Activated B cell treated with CpG ODN at 0.5 μM for 24 hours (primary cell): ENCODE data around the gene LPAR2. TPM values are rescaled to one million over a fixed set of nuclear protein-coding genes. Genes with fewer than 3 reads are reported as not detected.
"Not testable (repeated sequence)": the region's sequence is repeated elsewhere in the genome, so short reads cannot be mapped to it uniquely, and the experiment has no call there.

ENCODE experiments used
- ATAC-seq: fragments of 200-7000 bp; cut with Tn5 transposase; one replicate; pipeline ENCODE4 v1.10.0; 2021; ENCODE audit warnings: low read depth, mild to moderate bottlenecking, moderate library complexity
- CTCF ChIA-PET: fragments of 350-600 bp; sonication (Branson Sonifier 250); formaldehyde crosslinking; loops from one replicate; lab custom pipeline; 2021; ENCODE audit warnings: antibody characterized with exemption; lab: Charles Lee
- POLR2A ChIA-PET: fragments of 350-600 bp; sonication (Branson Sonifier 250); formaldehyde crosslinking; loops from one replicate; lab custom pipeline; 2021; ENCODE audit warnings: antibody characterized with exemption; lab: Charles Lee
- DNase-seq: peaks from one replicate; pipeline ENCODE4 v3.0.0; 2022
- H3K27ac Mint-ChIP-seq: one replicate; pipeline ENCODE4 v1.8.0; 2020; ENCODE audit warnings: mixed read lengths
- H3K27me3 Mint-ChIP-seq: one replicate; pipeline ENCODE4 v1.8.0; 2021; ENCODE audit warnings: mixed read lengths
- H3K36me3 Mint-ChIP-seq: one replicate; pipeline ENCODE4 v1.8.0; 2021; ENCODE audit warnings: low read depth, mixed read lengths
- H3K4me1 Mint-ChIP-seq: one replicate; pipeline ENCODE4 v1.8.0; 2021; ENCODE audit warnings: mixed read lengths
- H3K4me3 Mint-ChIP-seq: one replicate; pipeline ENCODE4 v1.8.0; 2020; ENCODE audit warnings: mild to moderate bottlenecking, mixed read lengths
- H3K9me3 Mint-ChIP-seq: one replicate; pipeline ENCODE4 v1.8.0; 2020; ENCODE audit warnings: mixed read lengths
- intact Hi-C: fragments of 100-400 bp; cut with micrococcal nuclease; formaldehyde crosslinking; loops from one replicate; pipeline ENCODE4 v1.15.1; 2024
- total RNA-seq: library from RNA; stranded (reverse); gene quantifications from 2 replicates; pipeline ENCODE4 v1.2.3, GENCODE V29; 2022
- TF ChIP-seq, protein P1 (sequence below): fragments of 200-600 bp; IDR thresholded peaks from one replicate; pipeline ENCODE4 v1.8.0; 2022; ENCODE audit warnings: antibody characterized with exemption, mild to moderate bottlenecking

The LPAR2 gene
- total RNA-seq, 1 donor from 2014 or later: 33.7 TPM

DNA sequence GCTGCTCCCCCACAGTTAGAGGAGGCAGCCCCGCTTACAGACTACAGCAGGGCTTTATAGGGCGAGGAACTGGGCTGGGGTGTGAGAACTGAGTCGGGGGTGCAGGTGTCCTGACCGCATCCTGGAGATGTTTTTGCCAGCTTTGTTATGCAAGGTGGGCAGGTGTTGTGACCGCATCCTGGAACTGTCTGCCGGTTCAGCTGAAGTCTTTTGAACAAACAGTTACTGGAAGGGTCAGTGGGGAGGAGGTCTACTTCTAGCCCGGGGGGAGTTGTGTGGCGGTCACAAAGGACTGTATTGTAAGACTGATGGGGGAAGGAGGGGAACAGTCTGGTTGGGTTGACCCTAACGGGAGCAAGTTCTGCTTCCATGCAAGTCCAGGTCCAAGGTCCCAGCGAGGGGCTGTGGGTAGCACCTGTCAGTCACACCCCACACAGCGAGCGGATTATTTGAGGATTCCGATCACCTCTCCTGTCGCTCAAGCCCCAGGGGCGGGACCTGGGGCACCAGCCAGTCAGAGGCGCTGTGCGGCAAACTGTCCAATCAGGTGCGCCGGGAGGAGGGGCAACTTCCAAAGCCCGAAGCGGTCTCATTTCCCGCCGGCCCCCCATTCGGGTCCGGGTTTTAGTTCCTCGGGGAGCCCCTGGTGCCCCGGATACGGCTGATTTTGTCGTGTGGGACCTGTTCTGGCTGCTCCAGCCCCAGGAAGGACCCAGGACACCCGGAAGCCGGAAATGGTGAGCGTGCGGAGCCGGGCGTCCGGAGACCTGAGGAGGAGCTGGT lies 40.4 kb upstream of the LPAR2 start, which contains the start of gene ZNF101:
Gene ZNF101 (plus strand): TSS at position 610 of the 783 bp plus-strand sequence. CDS start 125 bp downstream, at position 735.
- H3K27ac Mint-ChIP-seq: peak within 1 kb of the TSS; percentile 96
- POLR2A ChIA-PET: interaction anchor here (0.5 to 3.9 kb wide), 32 partner anchors 8 to 1901 kb away, joined by 3 to 26 read pairs (median 4); partner anchors contain the start of genes BORCS8, GMIP, LPAR2 and NDUFA13
- H3K4me3 Mint-ChIP-seq: peak within 1 kb of the TSS; percentile 94
- peaks cover 25% of the 10 kb centered on the region for H3K36me3 Mint-ChIP-seq
- DNase-seq (peak; percentile 88), ATAC-seq (peak; percentile 70)
- intact Hi-C loops: loop anchor here (1.0 to 10.0 kb wide), 5 partner anchors 65 to 604 kb away; partner anchors contain the start of genes SLC25A42, ZNF14, ZNF506 and ZNF93
- TF ChIP-seq, protein P1, sequence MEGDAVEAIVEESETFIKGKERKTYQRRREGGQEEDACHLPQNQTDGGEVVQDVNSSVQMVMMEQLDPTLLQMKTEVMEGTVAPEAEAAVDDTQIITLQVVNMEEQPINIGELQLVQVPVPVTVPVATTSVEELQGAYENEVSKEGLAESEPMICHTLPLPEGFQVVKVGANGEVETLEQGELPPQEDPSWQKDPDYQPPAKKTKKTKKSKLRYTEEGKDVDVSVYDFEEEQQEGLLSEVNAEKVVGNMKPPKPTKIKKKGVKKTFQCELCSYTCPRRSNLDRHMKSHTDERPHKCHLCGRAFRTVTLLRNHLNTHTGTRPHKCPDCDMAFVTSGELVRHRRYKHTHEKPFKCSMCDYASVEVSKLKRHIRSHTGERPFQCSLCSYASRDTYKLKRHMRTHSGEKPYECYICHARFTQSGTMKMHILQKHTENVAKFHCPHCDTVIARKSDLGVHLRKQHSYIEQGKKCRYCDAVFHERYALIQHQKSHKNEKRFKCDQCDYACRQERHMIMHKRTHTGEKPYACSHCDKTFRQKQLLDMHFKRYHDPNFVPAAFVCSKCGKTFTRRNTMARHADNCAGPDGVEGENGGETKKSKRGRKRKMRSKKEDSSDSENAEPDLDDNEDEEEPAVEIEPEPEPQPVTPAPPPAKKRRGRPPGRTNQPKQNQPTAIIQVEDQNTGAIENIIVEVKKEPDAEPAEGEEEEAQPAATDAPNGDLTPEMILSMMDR: no peak
- no peaks in the 10 kb centered on the region for H3K9me3 Mint-ChIP-seq
- CTCF ChIA-PET: interaction anchor here (1.1 to 1.5 kb wide), 2 partner anchors 25 to 136 kb away, joined by 4 read pairs; partner anchors contain the start of gene GMIP
- H3K4me1 Mint-ChIP-seq: peaks cover 45% of the 10 kb centered on the region
- no peaks in the 10 kb centered on the region for H3K27me3 Mint-ChIP-seq

DNA sequence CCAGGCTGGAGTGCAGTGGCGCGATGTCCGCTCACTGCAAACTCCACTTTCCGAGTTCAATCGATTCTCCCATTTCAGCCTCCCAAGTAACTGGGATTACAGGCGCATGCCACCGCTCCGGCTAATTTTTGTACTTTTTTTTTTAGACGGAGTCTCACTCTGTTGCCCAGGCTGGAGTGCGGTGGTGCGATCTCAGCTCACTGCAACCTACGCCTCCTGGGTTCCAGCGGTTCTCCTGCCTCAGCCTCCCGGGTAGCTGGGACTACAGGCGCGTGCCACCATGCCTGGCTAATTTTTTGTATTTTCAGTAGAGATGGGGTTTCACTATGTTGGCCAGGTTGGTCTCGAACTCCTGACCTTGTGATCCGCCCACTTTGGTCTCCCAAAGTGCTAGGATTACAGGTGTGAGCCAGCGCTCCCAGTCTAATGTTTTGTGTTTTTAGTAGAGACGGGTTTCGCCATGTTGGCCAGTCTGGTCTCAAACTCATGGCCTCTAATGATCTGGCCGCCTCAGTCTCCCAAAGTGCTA lies 37.5 kb upstream of the LPAR2 start:
- POLR2A ChIA-PET: interaction anchor here (0.5 to 3.4 kb wide), 6 partner anchors 67 to 1741 kb away, joined by 3 to 29 read pairs (median 5); partner anchors contain the start of gene ZNF506
- not testable (repeated sequence) for DNase-seq, H3K27me3 Mint-ChIP-seq, H3K4me3 Mint-ChIP-seq, ATAC-seq, H3K9me3 Mint-ChIP-seq
- intact Hi-C loops: loop anchor here (10.0 kb wide), 1 partner anchor 601 kb away; the partner anchor contains the start of gene SLC25A42
- peaks cover 58% of the 10 kb centered on the region for H3K4me1 Mint-ChIP-seq
- CTCF ChIA-PET: interaction anchor here (1.8 kb wide), 1 partner anchor 21 kb away, joined by 6 read pairs; the partner anchor contains the start of gene GMIP
- H3K36me3 Mint-ChIP-seq: peaks cover 21% of the 10 kb centered on the region
- H3K27ac Mint-ChIP-seq: peak overlapping the region; percentile 50

DNA sequence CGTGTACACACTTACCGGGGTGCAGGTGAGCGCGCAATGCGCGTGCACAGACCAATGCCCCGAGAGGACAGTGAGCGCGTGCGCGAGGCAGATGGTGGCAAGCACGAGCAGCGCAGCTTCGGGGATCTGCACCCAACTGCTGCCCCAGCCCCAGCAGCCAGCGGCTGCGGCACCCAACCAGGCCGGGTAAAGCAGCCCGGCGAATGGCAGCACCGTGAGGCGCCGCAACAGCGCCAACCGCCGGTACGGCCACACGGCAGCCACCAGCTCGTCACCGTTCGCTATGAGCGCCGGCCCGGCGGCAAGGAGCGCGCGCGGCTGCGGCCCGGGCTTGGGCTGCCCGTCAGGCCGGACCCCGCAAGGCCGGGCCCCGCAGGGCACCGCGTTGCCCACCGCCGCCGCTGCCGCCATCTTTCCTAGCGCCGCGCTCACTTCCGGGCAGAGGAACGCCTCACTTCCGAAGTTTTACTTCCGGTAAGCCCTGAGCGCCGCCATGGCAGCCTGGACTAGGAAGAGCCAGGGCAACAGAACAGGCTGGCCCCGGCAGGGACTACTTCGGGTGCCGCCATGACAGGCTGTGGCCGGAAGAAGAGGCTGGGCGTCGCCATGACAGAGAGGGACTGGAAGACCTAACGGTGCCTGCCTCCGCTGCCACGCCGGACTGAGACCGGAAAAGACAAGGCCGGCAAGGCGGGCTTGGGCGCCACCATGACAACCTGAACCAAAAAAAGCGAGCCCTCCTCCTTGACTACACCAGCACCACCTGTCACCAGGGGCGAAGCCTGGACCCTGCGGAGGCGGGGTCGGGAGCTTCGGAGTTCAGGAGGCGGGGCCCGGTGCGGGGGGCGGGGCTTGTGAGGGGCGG lies 35.5 kb upstream of the LPAR2 start, which contains the start of gene ATP13A1:
Gene ATP13A1 (minus strand): TSS at position 421 of the 865 bp plus-strand sequence. CDS start 10 bp downstream, at position 411.
- ChIA-PET CTCF (interaction anchor here (1.6 kb wide), 1 partner anchor 20 kb away, joined by 4 read pairs; the partner anchor contains the start of gene GMIP), POLR2A (interaction anchor here (0.5 to 4.0 kb wide), 37 partner anchors 14 to 1555 kb away, joined by 3 to 42 read pairs (median 3); partner anchors contain the start of genes GMIP, LPAR2, NDUFA13 and TSSK6)
- peaks cover 44% of the 10 kb centered on the region for H3K4me1 Mint-ChIP-seq
- peak within 1 kb of the TSS; percentile 92 for H3K4me3 Mint-ChIP-seq
- DNase-seq (peak; percentile 90), ATAC-seq (peak; percentile 78)
- H3K27me3 Mint-ChIP-seq: no peaks in the 10 kb centered on the region
- TF ChIP-seq, protein P1: no peak
- H3K9me3 Mint-ChIP-seq: no peaks in the 10 kb centered on the region
- intact Hi-C loops: loop anchor here (1.0 to 10.0 kb wide), 12 partner anchors 20 to 599 kb away; partner anchors contain the start of genes BORCS8, GMIP, PBX4 and RFXANK
- H3K27ac Mint-ChIP-seq: peak within 1 kb of the TSS; percentile 98
- peaks cover 33% of the 10 kb centered on the region for H3K36me3 Mint-ChIP-seq

DNA sequence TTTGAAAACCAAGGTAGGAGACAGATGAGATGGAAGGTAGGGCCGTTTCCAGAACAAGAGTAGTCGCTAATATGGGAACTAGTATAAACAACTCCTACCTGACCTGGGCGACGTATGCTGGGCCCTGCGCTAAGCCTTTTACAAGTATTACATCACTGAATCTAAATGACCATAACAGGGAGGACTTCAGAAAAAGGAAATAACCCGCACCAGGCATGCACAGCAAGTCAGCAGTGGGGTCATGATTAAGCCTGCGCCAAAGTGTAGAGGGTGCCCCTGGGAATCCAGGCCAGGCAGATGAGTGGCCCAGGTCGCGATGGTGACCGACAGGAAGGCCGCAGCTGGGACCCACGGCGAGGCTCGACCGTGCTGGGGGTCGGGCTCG lies 34.8 kb upstream of the LPAR2 start:
- DNase-seq (no peak), ATAC-seq (no peak)
- peaks cover 42% of the 10 kb centered on the region for H3K4me1 Mint-ChIP-seq
- ChIA-PET POLR2A (interaction anchor here (0.5 to 4.0 kb wide), 12 partner anchors 12 to 376 kb away, joined by 3 to 42 read pairs (median 6); partner anchors contain the start of genes LPAR2, ZNF14, ZNF253 and ZNF506), CTCF (interaction anchor here (1.6 kb wide), 1 partner anchor 19 kb away, joined by 4 read pairs; the partner anchor contains the start of gene GMIP)
- H3K4me3 Mint-ChIP-seq: peak overlapping the region; percentile 87
- no peaks in the 10 kb centered on the region for H3K27me3 Mint-ChIP-seq
- H3K36me3 Mint-ChIP-seq: peaks cover 35% of the 10 kb centered on the region
- intact Hi-C loops: loop anchor here (1.0 to 10.0 kb wide), 12 partner anchors 20 to 598 kb away; partner anchors contain the start of genes BORCS8, GMIP, PBX4 and RFXANK
- TF ChIP-seq, protein P1: no peak
- H3K9me3 Mint-ChIP-seq: no peaks in the 10 kb centered on the region
- peak overlapping the region; percentile 90 for H3K27ac Mint-ChIP-seq
